ENCODE results near the gene PRKCB.

DNA sequence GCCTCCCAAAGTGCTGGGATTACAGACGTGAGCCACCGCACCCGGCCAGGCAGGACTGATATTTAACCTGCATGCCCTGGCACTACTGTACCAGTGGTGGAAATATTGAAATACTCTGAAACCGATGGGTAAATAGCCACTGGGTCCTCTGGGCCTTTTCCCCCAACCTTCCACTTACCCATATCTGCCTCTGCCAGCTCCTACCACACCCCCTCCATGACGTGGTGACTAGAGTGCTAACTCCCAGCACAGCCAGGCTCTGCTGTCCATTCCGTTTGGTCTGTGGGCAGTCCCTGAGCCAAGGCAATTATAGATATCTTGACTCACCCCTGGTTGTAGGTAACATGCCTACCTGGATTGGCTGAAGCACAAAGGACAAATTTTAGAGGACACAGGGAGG lies 187.8 kb downstream of the PRKCB start:
- TF ChIP-seq, protein P1, sequence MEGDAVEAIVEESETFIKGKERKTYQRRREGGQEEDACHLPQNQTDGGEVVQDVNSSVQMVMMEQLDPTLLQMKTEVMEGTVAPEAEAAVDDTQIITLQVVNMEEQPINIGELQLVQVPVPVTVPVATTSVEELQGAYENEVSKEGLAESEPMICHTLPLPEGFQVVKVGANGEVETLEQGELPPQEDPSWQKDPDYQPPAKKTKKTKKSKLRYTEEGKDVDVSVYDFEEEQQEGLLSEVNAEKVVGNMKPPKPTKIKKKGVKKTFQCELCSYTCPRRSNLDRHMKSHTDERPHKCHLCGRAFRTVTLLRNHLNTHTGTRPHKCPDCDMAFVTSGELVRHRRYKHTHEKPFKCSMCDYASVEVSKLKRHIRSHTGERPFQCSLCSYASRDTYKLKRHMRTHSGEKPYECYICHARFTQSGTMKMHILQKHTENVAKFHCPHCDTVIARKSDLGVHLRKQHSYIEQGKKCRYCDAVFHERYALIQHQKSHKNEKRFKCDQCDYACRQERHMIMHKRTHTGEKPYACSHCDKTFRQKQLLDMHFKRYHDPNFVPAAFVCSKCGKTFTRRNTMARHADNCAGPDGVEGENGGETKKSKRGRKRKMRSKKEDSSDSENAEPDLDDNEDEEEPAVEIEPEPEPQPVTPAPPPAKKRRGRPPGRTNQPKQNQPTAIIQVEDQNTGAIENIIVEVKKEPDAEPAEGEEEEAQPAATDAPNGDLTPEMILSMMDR (IDR thresholded peaks at IDR 0.05), result no peak
- no peak for TF ChIP-seq POLR2A (IDR thresholded peaks at IDR 0.05)
